Heart left ventricle (tissue), 13 donors: Measurements from ENCODE around the gene CHAF1A.

ENCODE experiments used
- POLR2A ChIP-seq, 2 donors: fragments of 450-650 bp; IDR thresholded peaks; one replicate each; pipeline ENCODE4 v1.6.1; 2017; ENCODE audit warnings: antibody characterized with exemption in 2 of 2, mild to moderate bottlenecking in 2 of 2, moderate library complexity in 2 of 2
- TF ChIP-seq, protein P1 (sequence below), 12 donors: fragments of 200-600 bp; sonication (generic) in 4 of 12; IDR thresholded peaks; one replicate each; pipeline versions ENCODE4 v1.5.0 to v1.8.0; 2018 to 2022; ENCODE audit warnings: antibody characterized with exemption in 12 of 12, mild to moderate bottlenecking in 5 of 12
- donor health status: ischemic (EF 13 %, LVEDD 7.1; RV severe dilation, severe dysfunction).
- donor health status: DM: no; HTN: yes; CAD: no.
- donor health status: DM: no; HTN: no; CAD: no.
- donor health status: ischemic (EF 25% LVEDD 6.9; RV normal size, moderate dysfunction).
- donor health status: ischemic (EF 25% LVEDD 5.7; RV mildly dilated, moderate dysfunction).
- donor health status: ischemic (EF 35%, LVEDD 5.7; RV mildly dilated, moderate dysfunction).
- donor health status: nonischemic (EF 11% LVEDD 7.7; RV severe dilation, severe dysfunction).
- donor health status: DM: yes; HTN: yes; CAD: no.
- donor health status: PGD.
- donor health status: ischemic (EF 29% LVEDD 5.4; RV normal size, mild dysfunction).
- donor health status: nonischemic (EF 23%, LVEDD 6.1; RV moderate dilation, normal function).

DNA sequence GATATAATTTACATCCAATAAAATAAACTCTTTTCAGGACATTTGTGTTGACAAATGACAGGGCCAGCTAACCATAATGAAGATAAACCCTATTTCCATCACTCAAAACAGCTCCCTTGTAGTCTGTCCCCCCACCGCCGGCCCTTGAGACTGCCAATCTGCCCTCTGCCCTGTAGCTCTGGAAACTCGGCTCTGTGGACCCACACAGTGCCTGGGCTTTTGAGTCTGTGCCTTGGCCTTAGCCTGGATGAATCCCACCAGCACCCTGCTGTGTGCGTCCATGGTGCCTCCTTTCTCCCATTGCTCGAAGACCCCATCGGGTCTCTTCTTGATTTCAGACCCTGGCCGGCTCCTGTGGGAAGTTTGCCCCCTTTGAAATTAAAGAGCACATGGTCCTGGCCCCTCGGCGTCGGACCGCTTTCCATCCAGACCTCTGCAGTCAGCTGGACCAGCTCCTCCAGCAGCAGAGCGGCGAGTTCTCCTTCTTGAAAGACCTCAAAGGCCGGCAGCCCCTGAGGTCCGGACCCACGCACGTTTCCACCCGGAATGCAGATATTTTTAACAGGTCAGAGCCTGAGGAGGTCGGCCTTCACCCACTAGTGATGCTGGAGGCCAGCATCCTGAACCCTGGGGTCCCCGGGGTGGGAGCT is 26.0 kb downstream of the CHAF1A start:
- TF ChIP-seq, protein P1, sequence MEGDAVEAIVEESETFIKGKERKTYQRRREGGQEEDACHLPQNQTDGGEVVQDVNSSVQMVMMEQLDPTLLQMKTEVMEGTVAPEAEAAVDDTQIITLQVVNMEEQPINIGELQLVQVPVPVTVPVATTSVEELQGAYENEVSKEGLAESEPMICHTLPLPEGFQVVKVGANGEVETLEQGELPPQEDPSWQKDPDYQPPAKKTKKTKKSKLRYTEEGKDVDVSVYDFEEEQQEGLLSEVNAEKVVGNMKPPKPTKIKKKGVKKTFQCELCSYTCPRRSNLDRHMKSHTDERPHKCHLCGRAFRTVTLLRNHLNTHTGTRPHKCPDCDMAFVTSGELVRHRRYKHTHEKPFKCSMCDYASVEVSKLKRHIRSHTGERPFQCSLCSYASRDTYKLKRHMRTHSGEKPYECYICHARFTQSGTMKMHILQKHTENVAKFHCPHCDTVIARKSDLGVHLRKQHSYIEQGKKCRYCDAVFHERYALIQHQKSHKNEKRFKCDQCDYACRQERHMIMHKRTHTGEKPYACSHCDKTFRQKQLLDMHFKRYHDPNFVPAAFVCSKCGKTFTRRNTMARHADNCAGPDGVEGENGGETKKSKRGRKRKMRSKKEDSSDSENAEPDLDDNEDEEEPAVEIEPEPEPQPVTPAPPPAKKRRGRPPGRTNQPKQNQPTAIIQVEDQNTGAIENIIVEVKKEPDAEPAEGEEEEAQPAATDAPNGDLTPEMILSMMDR (IDR thresholded peaks at IDR 0.05), result no peak
- TF ChIP-seq POLR2A (IDR thresholded peaks at IDR 0.05), result no peak
